A673 (cell line): ENCODE measurements around the gene MEP1A.

Experiments
- CTCF ChIP-seq: fragments of 300-800, 200-600 bp; sonication (generic); conservative IDR thresholded peaks from 2 replicates; pipeline ENCODE4 v1.5.1; 2017; ENCODE audit warnings: low read depth, mild to moderate bottlenecking, antibody characterized with exemption, low read length, moderate library complexity, mixed read lengths
- EZH2 ChIP-seq: fragments of 200-600 bp; sonication (generic); IDR thresholded peaks from 2 replicates; pipeline ENCODE4 v1.6.1; 2017; ENCODE audit warnings: borderline replicate concordance, low read depth, mild to moderate bottlenecking, mixed read lengths, antibody characterized with exemption, low read length; ENCODE audit not compliant: poor library complexity, severe bottlenecking

- TF ChIP-seq CTCF (no peak), EZH2 (no peak)
Measured at GRCh38 chr6:46850792-46851191, 57.6 kb downstream of the MEP1A start.
